GM19452 (cell line): ENCODE data around the gene CLCNKB.
"Not testable (repeated sequence)": the region's sequence is repeated elsewhere in the genome, so short reads cannot be mapped to it uniquely, and the experiment has no call there.

Experiments used
- ATAC-seq: cut with Tn5 transposase; IDR thresholded peaks from one replicate; pipeline ENCODE4 v1.9.1; 2021; ENCODE audit not compliant: unreplicated experiment

The CLCNKB gene

DNA sequence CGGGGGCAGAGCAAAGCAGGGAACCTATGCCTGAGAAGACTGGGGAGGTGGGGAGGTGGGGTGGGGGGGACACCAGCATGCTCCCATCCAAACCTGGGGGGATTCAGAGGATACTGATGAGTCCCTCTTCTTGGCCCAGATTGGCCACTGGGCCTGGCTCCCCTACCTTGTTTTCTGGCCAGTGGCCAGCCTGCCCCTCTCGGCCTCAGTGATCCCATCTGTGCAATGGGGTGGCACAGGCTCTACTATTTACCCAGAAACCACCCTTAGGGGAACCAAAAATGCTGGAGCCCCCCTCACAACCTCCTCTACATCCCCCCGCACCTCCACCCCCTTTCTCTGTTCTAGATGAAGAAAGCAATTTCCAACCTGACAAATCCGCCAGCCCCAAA, 12.9 kb downstream of the CLCNKB start:
- ATAC-seq = not testable (repeated sequence)

- ATAC-seq = not testable (repeated sequence)
These were observed 13.8 kb downstream of the CLCNKB start for GRCh38 chr1:16057314-16057915.

- not testable (repeated sequence) for ATAC-seq
These were observed 15.0 kb downstream of the CLCNKB start for GRCh38 chr1:16058394-16059120.

DNA sequence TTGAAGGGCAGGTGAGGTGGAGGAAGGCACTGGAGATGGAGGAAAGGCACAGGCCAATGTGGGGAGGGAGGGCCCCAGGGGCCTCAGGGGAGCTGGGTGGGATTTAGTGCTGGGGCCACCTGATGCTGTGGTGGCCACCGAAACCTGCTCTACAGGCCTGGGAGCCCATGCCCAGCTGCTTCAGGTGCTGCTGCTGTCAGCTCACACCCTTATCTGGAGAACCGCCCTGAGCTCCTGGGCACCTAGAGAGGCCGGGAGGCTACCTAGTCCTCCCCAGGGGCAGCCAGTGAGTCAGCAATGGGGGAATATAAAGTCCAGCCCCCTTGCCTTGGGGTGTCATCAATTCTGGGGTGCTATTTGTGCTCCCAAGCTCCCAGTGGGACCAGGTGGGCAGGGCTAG, 17.7 kb downstream of the CLCNKB start:
- ATAC-seq = no peak

DNA sequence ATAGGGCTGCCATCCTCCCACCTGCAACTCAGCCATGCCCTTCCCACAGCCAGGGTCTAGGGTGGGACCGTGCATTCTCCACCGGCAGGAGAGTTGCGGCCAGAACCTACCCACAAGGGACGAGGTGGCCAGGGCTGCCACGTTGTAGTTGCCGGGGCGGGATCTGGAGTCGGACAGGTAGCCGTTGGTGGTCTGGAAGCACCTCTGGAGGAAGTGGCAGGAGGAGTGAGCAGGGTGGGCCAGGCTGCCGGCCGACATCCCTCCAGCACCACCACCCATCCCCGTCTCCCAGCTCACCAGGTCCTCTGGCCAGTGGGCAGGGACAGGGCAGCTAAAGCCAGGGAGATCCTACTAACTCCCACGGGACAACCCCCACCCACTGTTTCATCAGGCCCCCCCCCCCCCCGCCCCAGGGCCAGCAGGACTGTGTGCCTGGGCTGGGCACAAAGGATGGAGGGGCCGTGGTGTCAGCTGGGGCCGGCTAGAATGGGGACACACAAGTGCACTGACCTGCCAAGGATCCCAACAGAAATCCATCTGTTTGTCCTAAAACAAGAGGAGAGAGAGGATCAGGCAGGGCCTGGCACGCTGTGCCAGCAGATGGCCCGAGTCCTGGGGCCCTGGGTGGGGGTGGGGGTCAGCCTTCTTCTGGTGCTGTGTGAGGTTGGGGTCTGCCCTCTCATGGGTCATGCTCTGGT, 18.6 kb downstream of the CLCNKB start:
- not testable (repeated sequence) for ATAC-seq

DNA sequence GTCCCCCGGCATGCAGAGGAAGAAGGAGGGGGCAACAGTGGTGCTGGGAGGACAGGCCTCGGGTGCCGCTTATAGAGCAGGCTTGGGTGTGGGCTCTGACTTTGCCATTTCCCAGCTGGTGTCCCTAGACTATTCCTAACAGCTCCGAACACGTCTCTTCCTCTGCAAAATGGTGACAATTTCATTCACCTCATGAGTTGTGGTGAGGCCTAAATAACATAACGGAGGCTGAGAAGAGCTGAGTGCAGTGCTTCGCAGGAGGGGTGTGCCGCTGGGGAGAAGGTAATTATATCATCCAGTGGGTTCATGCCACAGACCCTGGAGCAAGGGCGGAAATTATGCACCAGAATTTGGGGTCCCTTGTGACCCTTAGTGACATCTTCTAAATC, 19.1 kb downstream of the CLCNKB start:
- ATAC-seq = not testable (repeated sequence)

- ATAC-seq = no peak
These were observed 19.7 kb downstream of the CLCNKB start for GRCh38 chr1:16063226-16063829.

- no peak for ATAC-seq
These were observed 20.3 kb downstream of the CLCNKB start for GRCh38 chr1:16063921-16064320.

DNA sequence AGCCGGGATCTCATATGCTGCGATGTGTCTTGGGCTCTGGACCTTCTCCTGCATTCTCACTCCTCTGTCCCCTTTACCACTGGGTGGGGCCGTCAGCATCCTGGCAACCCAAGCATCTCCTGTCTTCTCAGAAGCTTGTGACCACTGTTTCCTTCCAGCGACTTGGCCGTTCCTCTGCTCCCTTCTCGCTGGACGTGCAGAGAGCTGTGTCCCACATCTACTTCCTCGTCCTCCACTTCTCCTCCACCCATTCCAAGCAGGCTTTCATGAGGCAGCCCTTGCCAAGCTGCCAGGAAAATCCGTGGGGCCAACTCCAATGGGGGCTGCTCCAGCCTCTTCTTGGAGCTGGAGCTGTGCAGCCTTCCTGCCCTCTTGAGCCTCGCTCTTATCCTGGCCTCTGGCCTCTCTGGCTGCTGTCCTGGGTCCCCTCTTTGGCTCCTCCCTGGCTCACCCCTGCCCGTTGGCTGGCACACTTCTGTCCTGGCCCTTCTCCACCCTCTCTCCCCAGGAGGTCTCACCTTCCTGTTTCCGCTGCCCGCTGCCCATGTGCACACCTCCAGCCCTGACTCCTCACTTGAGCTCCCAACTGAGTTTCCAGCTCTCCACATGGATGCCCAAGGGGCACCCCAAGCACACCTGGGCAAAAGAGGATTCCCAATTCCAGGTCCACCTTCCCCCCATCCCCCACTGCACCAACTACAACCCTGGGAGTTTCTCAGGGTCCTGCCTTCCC, 21.1 kb downstream of the CLCNKB start:
- no peak for ATAC-seq

- no peak for ATAC-seq
These were observed 21.6 kb downstream of the CLCNKB start for GRCh38 chr1:16065269-16065576.

DNA sequence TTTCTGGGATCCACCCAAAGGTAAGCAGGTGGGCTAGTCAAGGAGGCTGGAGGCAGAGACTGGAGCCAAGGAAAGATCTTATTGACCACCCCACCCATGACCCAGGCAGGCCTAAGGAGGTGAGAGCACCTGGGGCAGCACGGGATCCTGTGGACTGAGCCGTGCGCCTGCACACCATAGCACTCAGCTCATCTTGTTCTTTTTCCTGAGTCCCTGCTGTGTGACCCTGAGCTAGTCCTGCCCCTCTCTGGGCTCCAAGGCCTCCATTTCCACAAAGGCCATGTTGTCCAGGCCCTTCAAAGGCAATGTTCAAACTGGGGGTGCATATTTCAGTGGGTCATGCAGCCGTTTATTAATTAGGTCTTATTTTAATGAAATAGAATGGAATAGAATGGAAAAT, 22.7 kb downstream of the CLCNKB start:
- no peak for ATAC-seq

DNA sequence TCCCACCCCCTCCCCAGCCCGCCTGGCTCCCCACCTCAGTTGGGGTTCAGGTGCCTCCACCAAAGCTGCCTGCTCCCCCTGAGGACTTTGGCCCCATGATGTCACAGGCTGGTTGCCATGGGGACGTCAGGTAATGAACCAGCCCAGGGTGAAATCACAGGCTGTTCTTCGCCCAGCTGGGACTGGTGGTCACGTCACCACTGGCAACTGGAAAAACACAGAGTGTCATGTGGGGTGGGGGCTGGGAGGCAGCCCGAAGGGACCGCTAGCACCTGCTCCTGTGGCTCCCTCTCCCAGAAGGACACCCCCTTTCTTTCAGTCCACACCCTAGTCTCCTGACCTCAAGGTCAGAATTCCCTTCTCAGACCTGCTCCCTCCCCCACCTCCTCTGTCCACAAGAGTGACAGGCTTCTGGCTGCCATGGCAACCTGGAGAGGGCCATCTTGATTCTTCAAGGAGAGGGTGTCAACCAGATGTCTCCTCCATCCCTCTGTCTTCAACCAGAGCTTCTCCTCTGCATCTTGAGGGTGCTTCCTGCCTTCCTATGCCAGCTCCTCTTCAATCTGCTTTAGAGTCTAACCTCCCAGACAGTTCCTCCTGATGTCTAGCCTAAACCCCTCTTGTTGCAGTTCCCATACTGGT, 23.7 kb downstream of the CLCNKB start:
- no peak for ATAC-seq

- ATAC-seq = no peak
These were observed 24.4 kb downstream of the CLCNKB start for GRCh38 chr1:16067933-16068332.

DNA sequence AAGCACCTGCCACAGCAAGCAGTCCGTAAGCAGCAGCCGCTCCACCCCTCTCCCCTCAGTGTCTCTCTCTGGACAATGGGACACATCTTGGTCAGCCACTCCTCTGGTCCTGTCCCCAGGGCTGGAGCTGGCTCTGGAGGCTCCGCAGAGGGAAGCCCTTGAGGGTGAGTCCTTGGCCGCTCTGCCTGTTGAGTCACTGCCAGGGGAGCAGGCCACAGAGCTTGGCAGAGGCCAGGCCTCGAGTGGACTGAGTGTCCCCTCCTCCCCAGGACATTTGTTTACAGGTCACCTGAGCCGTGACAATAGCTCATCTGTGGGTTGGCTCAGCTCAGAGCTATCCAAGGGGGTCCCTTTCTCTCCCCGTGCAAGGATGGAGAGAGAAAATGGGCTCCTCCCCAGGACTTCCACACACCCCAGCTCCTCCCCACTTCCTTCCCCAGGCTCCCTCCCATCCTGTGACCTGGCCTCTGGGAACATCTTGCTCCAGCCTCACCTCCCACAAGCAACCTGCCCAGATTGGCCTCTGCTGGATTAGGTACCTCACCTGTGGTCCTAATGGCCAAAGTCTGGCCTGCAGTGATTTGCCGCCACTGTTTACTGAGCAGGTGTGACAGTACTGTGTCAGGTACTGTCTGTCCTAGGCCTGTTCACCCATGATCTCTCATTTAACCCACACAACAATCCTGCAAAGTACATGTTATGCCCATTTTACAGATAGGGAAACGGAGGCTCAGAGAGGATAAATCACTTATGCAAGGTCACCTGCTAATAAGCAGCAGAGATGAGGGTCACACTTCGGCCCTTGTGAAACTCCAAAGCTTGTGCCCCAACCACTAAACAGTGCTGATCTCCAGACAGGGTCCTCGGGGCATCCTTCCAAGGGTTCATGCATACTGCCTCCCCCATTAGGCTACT, 25.0 kb downstream of the CLCNKB start:
- ATAC-seq = no peak

GRCh38 chr1:16070640-16071355, 27.2 kb downstream of the CLCNKB start:
- no peak for ATAC-seq

GRCh38 chr1:16071614-16072013, 28.0 kb downstream of the CLCNKB start:
- ATAC-seq = no peak

DNA sequence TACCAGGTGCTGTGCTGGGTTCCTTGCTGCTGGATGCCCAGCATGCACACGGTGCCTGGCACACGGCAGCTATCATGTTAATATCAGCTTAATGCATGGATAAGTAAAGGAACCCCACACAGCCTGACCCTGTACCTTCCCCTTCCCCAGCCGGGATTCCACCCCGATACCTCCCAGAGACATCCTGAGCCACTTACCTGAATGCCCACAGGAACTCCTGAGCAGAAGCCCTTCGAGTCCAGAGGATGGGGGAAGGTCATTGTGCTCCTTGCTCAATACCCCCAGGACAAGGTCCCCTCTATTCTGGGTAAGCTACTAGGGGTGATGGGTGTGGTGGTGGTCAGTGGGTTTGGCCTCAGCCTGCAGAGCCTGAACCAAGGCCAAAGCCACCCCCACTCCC, 28.5 kb downstream of the CLCNKB start:
- ATAC-seq = no peak

- ATAC-seq = no peak
These were observed 29.3 kb downstream of the CLCNKB start for GRCh38 chr1:16072616-16073484.
